H1 (cell line): ENCODE data around the gene CAMK2B. TPM values are rescaled to one million over a fixed set of nuclear protein-coding genes. Genes with fewer than 3 reads are reported as not detected.
A peak's percentile ranks its signal among the peaks of the same experiment; 100 is the strongest.

Source experiments
- CTCF ChIA-PET: fragments of 300-600 bp; sonication (Branson Sonifier 250); formaldehyde crosslinking; loops from one replicate; lab custom pipeline; 2021; ENCODE audit not compliant: partially characterized antibody; lab: Charles Lee
- POLR2A ChIA-PET: fragments of 300-600 bp; sonication (Branson Sonifier 250); formaldehyde crosslinking; loops from one replicate; lab custom pipeline; 2021; ENCODE audit warnings: inconsistent platforms; ENCODE audit not compliant: partially characterized antibody; lab: Charles Lee
- DNase-seq, 2 experiments: peaks; one replicate each; pipeline versions ENCODE4 v3.0.0 to v3.0.0-alpha.2; 2010 to 2022; ENCODE audit warnings: low spot score in 2 of 2, low read depth in 1 of 2, mixed read lengths in 1 of 2
- FAIRE-seq: peaks from 2 replicates; lab custom pipeline; 2011; peaks lifted over from hg19 to GRCh38; lab: Jason Lieb, UNC
- H2AFZ ChIP-seq: 2 replicates; pipeline ENCODE4 v1.8.1; 2012; ENCODE audit warnings: low read length, inconsistent platforms
- H2AK5ac ChIP-seq: 2 replicates; pipeline ENCODE4 v1.6.1; 2013; ENCODE audit warnings: low read depth, low read length
- H2BK120ac ChIP-seq: replicated peaks from 2 replicates; pipeline ENCODE3; 2013; ENCODE audit warnings: low read depth, low read length, inconsistent platforms
- H2BK12ac ChIP-seq: 2 replicates; pipeline ENCODE4 v1.6.1; 2013; ENCODE audit warnings: low read depth, low read length
- H2BK15ac ChIP-seq: 2 replicates; pipeline ENCODE4 v1.6.1; 2013; ENCODE audit warnings: low read length
- H2BK20ac ChIP-seq: 2 replicates; pipeline ENCODE4 v1.6.1; 2013; ENCODE audit warnings: low read length
- H2BK5ac ChIP-seq: 2 replicates; pipeline ENCODE4 v1.6.1; 2013; ENCODE audit warnings: low read depth, low read length
- H3K14ac ChIP-seq: 2 replicates; pipeline ENCODE4 v1.6.1; 2013; ENCODE audit warnings: inconsistent platforms; ENCODE audit not compliant: insufficient read length
- H3K18ac ChIP-seq: 2 replicates; pipeline ENCODE4 v1.6.1; 2013; ENCODE audit warnings: low read length; ENCODE audit errors: extremely low read depth
- H3K23ac ChIP-seq: 2 replicates; pipeline ENCODE4 v1.6.1; 2013; ENCODE audit warnings: inconsistent platforms; ENCODE audit not compliant: insufficient read length
- H3K23me2 ChIP-seq: 2 replicates; pipeline ENCODE4 v1.6.1; 2013; ENCODE audit warnings: low read depth, low read length
- H3K27ac ChIP-seq: 2 replicates; pipeline ENCODE4 v1.6.1; 2011; ENCODE audit warnings: low read depth, low read length, inconsistent platforms
- H3K27me3 ChIP-seq, 4 experiments: replicated peaks in 1 of 4; 1 replicate in 1 of 4; 2 replicates in 3 of 4; pipeline versions ENCODE4 v1.6.1 to v1.8.1; 2011 to 2013; ENCODE audit warnings: low read length in 3 of 4, mild to moderate bottlenecking in 3 of 4, inconsistent platforms in 2 of 4, mixed read lengths in 2 of 4, moderate library complexity in 1 of 4; ENCODE audit not compliant: control insufficient read depth in 3 of 4, insufficient read depth in 3 of 4; ENCODE audit errors: extremely low read depth in 1 of 4
- H3K36me3 ChIP-seq, 4 experiments: 2 replicates each; pipeline versions ENCODE4 v1.6.1 to v1.8.1; 2011 to 2013; ENCODE audit warnings: mild to moderate bottlenecking in 4 of 4, low read length in 3 of 4, moderate library complexity in 2 of 4, control low read depth in 1 of 4, inconsistent platforms in 1 of 4; ENCODE audit not compliant: insufficient read depth in 4 of 4, control insufficient read depth in 2 of 4
- H3K4ac ChIP-seq: replicated peaks from 2 replicates; pipeline ENCODE3; 2013; ENCODE audit warnings: low read length, low read depth, mixed read lengths, inconsistent platforms; ENCODE audit not compliant: insufficient read length
- H3K4me1 ChIP-seq, 4 experiments: replicated peaks in 1 of 4; 1 replicate in 1 of 4; 2 replicates in 3 of 4; pipeline versions ENCODE4 v1.6.1 to v1.8.1; 2011 to 2013; ENCODE audit warnings: low read length in 3 of 4, inconsistent platforms in 2 of 4, mixed read lengths in 1 of 4; ENCODE audit not compliant: insufficient read depth in 4 of 4, control insufficient read depth in 3 of 4
- H3K4me2 ChIP-seq, 2 experiments: 2 replicates each; pipeline versions ENCODE4 v1.6.1 to v1.8.1; 2011 to 2013; ENCODE audit warnings: low read depth in 2 of 2, low read length in 2 of 2, control low read depth in 1 of 2, inconsistent platforms in 1 of 2, mild to moderate bottlenecking in 1 of 2; ENCODE audit not compliant: insufficient read depth in 1 of 2
- H3K4me3 ChIP-seq, 4 experiments: fragments of 200-600, 300-600 bp in 1 of 4; sonication (generic), shearing (Covaris generic), sonication (Bioruptor Twin) in 1 of 4; 2 replicates each; pipeline versions ENCODE4 v1.5.1 to v1.8.1; 2011 to 2016; ENCODE audit warnings: low read length in 4 of 4, low read depth in 3 of 4, control low read depth in 2 of 4, inconsistent platforms in 2 of 4, mild to moderate bottlenecking in 2 of 4, mixed read lengths in 1 of 4, moderate library complexity in 1 of 4; ENCODE audit not compliant: insufficient read depth in 2 of 4; ENCODE audit errors: extremely low read depth in 1 of 4
- H3K56ac ChIP-seq: replicated peaks from 2 replicates; pipeline ENCODE3; 2013; ENCODE audit warnings: low read depth, mild to moderate bottlenecking, mixed read lengths, low read length, inconsistent platforms; ENCODE audit not compliant: insufficient read length
- H3K79me1 ChIP-seq: 2 replicates; pipeline ENCODE4 v1.6.1; 2013; ENCODE audit warnings: low read depth, low read length, control low read depth
- H3K79me2 ChIP-seq, 2 experiments: 2 replicates each; pipeline versions ENCODE4 v1.6.1 to v1.8.1; 2012 to 2013; ENCODE audit warnings: low read length in 2 of 2, mild to moderate bottlenecking in 2 of 2, inconsistent platforms in 1 of 2; ENCODE audit not compliant: insufficient read depth in 2 of 2, control insufficient read depth in 1 of 2
- H3K9ac ChIP-seq, 4 experiments: replicated peaks in 1 of 4; 1 replicate in 1 of 4; 2 replicates in 3 of 4; pipeline versions ENCODE4 v1.6.1 to v1.8.1; 2011 to 2013; ENCODE audit warnings: low read depth in 3 of 4, low read length in 3 of 4, control low read depth in 2 of 4, mild to moderate bottlenecking in 2 of 4, moderate library complexity in 2 of 4, inconsistent platforms in 1 of 4; ENCODE audit errors: extremely low read depth in 1 of 4
- H3K9me3 ChIP-seq, 2 experiments: 2 replicates each; pipeline versions ENCODE4 v1.6.1 to v1.8.1; 2012 to 2013; ENCODE audit warnings: mild to moderate bottlenecking in 2 of 2, moderate library complexity in 2 of 2, control low read depth in 1 of 2, inconsistent platforms in 1 of 2, low read depth in 1 of 2, low read length in 1 of 2, mixed read lengths in 1 of 2; ENCODE audit not compliant: insufficient read depth in 2 of 2
- H4K20me1 ChIP-seq, 2 experiments: replicated peaks in 1 of 2; 2 replicates each; pipeline versions ENCODE3 to v1.8.1; 2011 to 2013; ENCODE audit warnings: inconsistent platforms in 2 of 2, low read length in 2 of 2, mild to moderate bottlenecking in 1 of 2; ENCODE audit not compliant: insufficient read depth in 2 of 2, control insufficient read depth in 1 of 2
- H4K5ac ChIP-seq: 2 replicates; pipeline ENCODE4 v1.6.1; 2013; ENCODE audit warnings: low read length, low read depth, mixed read lengths, inconsistent platforms; ENCODE audit not compliant: insufficient read length
- H4K8ac ChIP-seq: 2 replicates; pipeline ENCODE4 v1.8.0; 2013; ENCODE audit warnings: mild to moderate bottlenecking, moderate library complexity, low read length, inconsistent platforms; ENCODE audit not compliant: insufficient read depth; ENCODE audit errors: extremely low read depth
- H4K91ac ChIP-seq: replicated peaks from 2 replicates; pipeline ENCODE3; 2013; ENCODE audit warnings: low read length, mixed read lengths, inconsistent platforms; ENCODE audit not compliant: insufficient read length
- BCL11A ChIP-seq, 2 experiments: IDR thresholded peaks; one replicate each; pipeline ENCODE4 v1.6.1; 2011; ENCODE audit warnings: low read depth in 2 of 2, low read length in 2 of 2, mild to moderate bottlenecking in 2 of 2
- JUN ChIP-seq: IDR thresholded peaks from 2 replicates; pipeline ENCODE4 v1.6.1; 2011; ENCODE audit warnings: low read depth, mild to moderate bottlenecking, improper control_type of control experiment, low read length
- MAFK ChIP-seq: IDR thresholded peaks from 2 replicates; pipeline ENCODE4 v1.6.1; 2012; ENCODE audit warnings: low read depth, mild to moderate bottlenecking, improper control_type of control experiment, low read length
- RAD21 ChIP-seq, 2 experiments: IDR thresholded peaks in 1 of 2; conservative IDR thresholded peaks in 1 of 2; 2 replicates each; pipeline ENCODE4 v1.6.1; 2011; ENCODE audit warnings: low read depth in 2 of 2, low read length in 2 of 2, improper control_type of control experiment in 1 of 2, inconsistent platforms in 1 of 2, mild to moderate bottlenecking in 1 of 2, moderate library complexity in 1 of 2
- RFX5 ChIP-seq: IDR thresholded peaks from 2 replicates; pipeline ENCODE4 v1.6.1; 2011; ENCODE audit warnings: low read depth, low read length, improper control_type of control experiment, borderline replicate concordance
- WGBS, 2 experiments: shearing (Covaris generic) in 1 of 2; methylation state at CpG; one replicate each; pipeline versions ENCODE4 v1.1.6 to v1.1.7; 2013 to 2015; ENCODE audit warnings: low lambda C conversion rate in 2 of 2, mixed read lengths in 2 of 2, inconsistent platforms in 1 of 2, low coverage in 1 of 2, missing lambda C conversion rate in 1 of 2; ENCODE audit not compliant: insufficient replicate concordance in 2 of 2, insufficient coverage in 1 of 2, insufficient read length in 1 of 2; ENCODE audit errors: extremely low coverage in 1 of 2, missing lambda C conversion rate in 1 of 2; 5-methylcytosine and 5-hydroxymethylcytosine counted together
- polyA plus RNA-seq, 7 experiments: library from polyadenylated mRNA; depleted of rRNA in 3 of 7; stranded (reverse) in 5 of 7; unstranded in 2 of 7; fragments of >200 nt in 5 of 7; fragments of 200-250 nt in 2 of 7; gene quantifications; 1 replicate in 5 of 7; 2 replicates in 1 of 7; 4 replicates in 1 of 7; pipeline versions ENCODE4 v1.2.1 to v1.2.3, GENCODE V29; 2011 to 2013; ENCODE audit warnings: missing spikeins in 2 of 7, mixed read lengths in 2 of 7
- total RNA-seq: library from RNA; stranded (reverse); fragmentation: NEBNext Ultra II Directional; extraction: Animal tissue kit (Norgen Biotek cat#: 25700); gene quantifications from 2 replicates; pipeline ENCODE4 v1.2.1, GENCODE V29; 2021
- TF ChIP-seq, protein P1 (sequence below), 3 experiments: IDR thresholded peaks; 1 replicate in 2 of 3; 2 replicates in 1 of 3; pipeline versions ENCODE4 v1.5.1 to v1.6.1; 2011; ENCODE audit warnings: low read length in 3 of 3, mild to moderate bottlenecking in 3 of 3, inconsistent platforms in 2 of 3, low read depth in 1 of 3, moderate library complexity in 1 of 3; ENCODE audit not compliant: insufficient read depth in 1 of 3; ENCODE audit errors: control extremely low read depth in 1 of 3

CAMK2B gene
- total and polyA plus RNA-seq, 2 of the 8 experiments (the other 6 are each of a cell fraction or from before 2014, with no cell fraction given): 0.05 to 0.15 TPM

DNA sequence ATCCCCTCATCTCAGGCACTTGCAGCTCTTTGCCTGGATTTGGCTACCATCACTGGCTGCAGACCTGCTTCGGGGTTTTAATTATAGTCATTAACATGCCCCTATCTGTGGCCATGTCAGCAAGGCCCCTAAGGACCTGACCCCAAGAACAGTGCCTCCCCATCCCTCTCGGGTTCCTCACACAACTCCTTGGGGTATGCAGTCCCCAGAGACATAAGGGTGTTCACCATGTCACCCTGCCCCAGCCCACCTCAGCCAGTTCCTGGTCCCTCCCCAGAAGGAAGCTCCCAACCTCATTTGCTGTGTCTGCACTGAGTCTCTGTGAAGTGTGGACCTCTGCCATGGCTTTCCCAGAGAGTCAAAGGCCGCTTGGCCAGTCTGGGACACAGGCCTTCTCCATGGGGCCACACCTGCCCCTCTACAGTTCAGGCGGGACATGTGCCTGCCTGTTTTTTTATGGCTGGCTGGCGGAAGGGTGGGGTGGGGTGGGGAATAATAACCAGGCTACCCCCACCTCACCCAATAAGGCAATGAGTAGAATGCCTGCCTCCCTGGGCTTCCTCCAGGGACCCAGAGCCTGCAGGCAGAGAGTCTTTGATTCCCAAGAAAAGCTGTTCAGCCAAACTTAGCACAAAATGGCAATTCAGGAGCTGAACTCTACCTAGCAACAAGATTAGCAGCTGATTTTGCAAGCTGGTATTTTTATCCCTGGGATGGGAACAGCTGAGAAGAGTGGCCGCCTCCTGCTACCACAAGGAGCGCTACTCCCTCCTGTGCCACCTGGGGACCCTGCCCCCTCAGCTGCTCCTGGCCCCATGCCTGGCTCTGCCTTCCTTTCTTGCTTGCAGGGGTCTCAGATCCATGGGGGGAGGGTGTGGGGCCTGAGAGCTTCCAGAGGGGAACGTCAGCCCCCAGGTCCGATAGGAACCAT lies 23.7 kb upstream of the CAMK2B start:
- no peak overlapping the region for H3K9ac ChIP-seq
- no peak overlapping the region for H2AK5ac ChIP-seq
- peak overlapping the region; percentile 80 for H2AFZ ChIP-seq
- no peak overlapping the region for H3K23ac ChIP-seq
- H4K91ac ChIP-seq: no peak overlapping the region
- H3K4me3 ChIP-seq: no peak overlapping the region
- no peak overlapping the region for H2BK20ac ChIP-seq
- H3K9me3 ChIP-seq: no peaks in the 10 kb centered on the region
- no peaks in the 10 kb centered on the region for H3K23me2 ChIP-seq
- FAIRE-seq (no peak), DNase-seq (no peak)
- no peak overlapping the region for H3K18ac ChIP-seq
- H3K36me3 ChIP-seq: no peaks in the 10 kb centered on the region
- H4K5ac ChIP-seq: no peak overlapping the region
- no peak overlapping the region for H2BK12ac ChIP-seq
- 63% methylated on average over 9 of the region's 9 CpGs; no CpG with 5 or more reads in 1 of the 2 experiments for WGBS, 2 experiments
- H3K56ac ChIP-seq: no peak overlapping the region
- 0 out of 7 replicates have a peak, but pooled peaks cover 0 to 3% (median 0%) of the 10 kb centered on the region in 4 experiments for H3K4me1 ChIP-seq
- 0 out of 2 replicates have a peak overlapping the region, but pooled peaks have one; percentile 13 for H2BK5ac ChIP-seq
- peak; percentile 55 for TF ChIP-seq MAFK
- TF ChIP-seq, protein P1, sequence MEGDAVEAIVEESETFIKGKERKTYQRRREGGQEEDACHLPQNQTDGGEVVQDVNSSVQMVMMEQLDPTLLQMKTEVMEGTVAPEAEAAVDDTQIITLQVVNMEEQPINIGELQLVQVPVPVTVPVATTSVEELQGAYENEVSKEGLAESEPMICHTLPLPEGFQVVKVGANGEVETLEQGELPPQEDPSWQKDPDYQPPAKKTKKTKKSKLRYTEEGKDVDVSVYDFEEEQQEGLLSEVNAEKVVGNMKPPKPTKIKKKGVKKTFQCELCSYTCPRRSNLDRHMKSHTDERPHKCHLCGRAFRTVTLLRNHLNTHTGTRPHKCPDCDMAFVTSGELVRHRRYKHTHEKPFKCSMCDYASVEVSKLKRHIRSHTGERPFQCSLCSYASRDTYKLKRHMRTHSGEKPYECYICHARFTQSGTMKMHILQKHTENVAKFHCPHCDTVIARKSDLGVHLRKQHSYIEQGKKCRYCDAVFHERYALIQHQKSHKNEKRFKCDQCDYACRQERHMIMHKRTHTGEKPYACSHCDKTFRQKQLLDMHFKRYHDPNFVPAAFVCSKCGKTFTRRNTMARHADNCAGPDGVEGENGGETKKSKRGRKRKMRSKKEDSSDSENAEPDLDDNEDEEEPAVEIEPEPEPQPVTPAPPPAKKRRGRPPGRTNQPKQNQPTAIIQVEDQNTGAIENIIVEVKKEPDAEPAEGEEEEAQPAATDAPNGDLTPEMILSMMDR (IDR thresholded peaks at IDR 0.05; ENCODE audit: control extremely low read depth in 1 of 3, insufficient read depth in 1 of 3, low read depth in 1 of 3, low read length in 3 of 3): peak; percentile 55 to 73 (median 66)
- no peak for TF ChIP-seq BCL11A (IDR thresholded peaks at IDR 0.05; ENCODE audit: low read depth in 2 of 2, low read length in 2 of 2)
- peak; percentile 90 for TF ChIP-seq RFX5
- TF ChIP-seq JUN: no peak
- peak; percentile 13 to 45; a peak in 3 of 4 replicates for TF ChIP-seq RAD21 (IDR thresholded peaks at IDR 0.05 in 1 of 2, conservative IDR thresholded peaks at IDR 0.05 in 1 of 2; ENCODE audit: low read depth in 2 of 2, low read length in 2 of 2)
- H2BK15ac ChIP-seq: no peak overlapping the region
- H2BK120ac ChIP-seq: no peak overlapping the region
- POLR2A ChIA-PET: interaction anchor here (0.7 to 1.2 kb wide), 3 partner anchors 43 to 224 kb away, joined by 3 read pairs; partner anchors contain the start of gene DDX56
- no peak overlapping the region for H3K4me2 ChIP-seq
- H3K4ac ChIP-seq: no peak overlapping the region
- H4K8ac ChIP-seq: peak overlapping the region; percentile 62; the same call in 1 of the 2 replicates
- H3K14ac ChIP-seq: no peak overlapping the region
- CTCF ChIA-PET: interaction anchor here (0.6 to 4.0 kb wide), 48 partner anchors 9 to 422 kb away, joined by 3 to 39 read pairs (median 4); partner anchors contain the start of gene DDX56
- no peaks in the 10 kb centered on the region for H3K79me2 ChIP-seq
- H3K27ac ChIP-seq: no peak overlapping the region
- no peaks in the 10 kb centered on the region for H3K27me3 ChIP-seq
- H4K20me1 ChIP-seq: no peaks in the 10 kb centered on the region
- no peaks in the 10 kb centered on the region for H3K79me1 ChIP-seq
